DOHH2 (cell line): Measurements from ENCODE around the gene PIR.

ENCODE experiments used
- EZH2phosphoT487 ChIP-seq: fragments of 200-600 bp; sonication (generic); IDR thresholded peaks from 2 replicates; pipeline ENCODE4 v1.6.1; 2017; ENCODE audit warnings: borderline replicate concordance, mild to moderate bottlenecking, antibody characterized with exemption, low read length, moderate library complexity, mixed read lengths
- TF ChIP-seq, protein P1 (sequence below): fragments of 200-600 bp; sonication (generic); IDR thresholded peaks from one replicate; pipeline ENCODE4 v1.5.1; 2014; ENCODE audit warnings: antibody characterized with exemption, mild to moderate bottlenecking, low read depth, low read length; ENCODE audit not compliant: poor library complexity, severe bottlenecking

DNA sequence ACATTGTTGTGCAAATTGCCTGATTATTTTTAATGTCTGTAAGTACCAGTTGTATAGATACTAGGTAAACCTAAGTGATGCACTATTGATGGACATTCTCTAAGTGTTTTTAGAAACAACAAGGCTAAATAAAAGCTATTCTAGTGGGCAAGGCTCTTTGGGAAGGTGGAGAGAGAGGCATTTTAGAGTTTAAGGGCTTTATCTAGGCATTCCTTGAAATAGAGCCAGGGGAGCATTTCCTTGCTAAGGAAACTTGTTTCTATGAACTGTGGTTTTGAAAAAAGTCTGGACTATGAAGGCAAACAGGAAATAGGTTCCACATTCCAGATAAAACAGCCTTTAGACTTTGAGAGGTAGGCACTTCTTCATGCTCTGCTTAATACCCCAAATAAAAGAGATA is 31.3 kb upstream of the PIR start:
- TF ChIP-seq, protein P1, sequence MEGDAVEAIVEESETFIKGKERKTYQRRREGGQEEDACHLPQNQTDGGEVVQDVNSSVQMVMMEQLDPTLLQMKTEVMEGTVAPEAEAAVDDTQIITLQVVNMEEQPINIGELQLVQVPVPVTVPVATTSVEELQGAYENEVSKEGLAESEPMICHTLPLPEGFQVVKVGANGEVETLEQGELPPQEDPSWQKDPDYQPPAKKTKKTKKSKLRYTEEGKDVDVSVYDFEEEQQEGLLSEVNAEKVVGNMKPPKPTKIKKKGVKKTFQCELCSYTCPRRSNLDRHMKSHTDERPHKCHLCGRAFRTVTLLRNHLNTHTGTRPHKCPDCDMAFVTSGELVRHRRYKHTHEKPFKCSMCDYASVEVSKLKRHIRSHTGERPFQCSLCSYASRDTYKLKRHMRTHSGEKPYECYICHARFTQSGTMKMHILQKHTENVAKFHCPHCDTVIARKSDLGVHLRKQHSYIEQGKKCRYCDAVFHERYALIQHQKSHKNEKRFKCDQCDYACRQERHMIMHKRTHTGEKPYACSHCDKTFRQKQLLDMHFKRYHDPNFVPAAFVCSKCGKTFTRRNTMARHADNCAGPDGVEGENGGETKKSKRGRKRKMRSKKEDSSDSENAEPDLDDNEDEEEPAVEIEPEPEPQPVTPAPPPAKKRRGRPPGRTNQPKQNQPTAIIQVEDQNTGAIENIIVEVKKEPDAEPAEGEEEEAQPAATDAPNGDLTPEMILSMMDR, result no peak
- no peak for TF ChIP-seq EZH2phosphoT487
